Neutrophil (primary cell): ENCODE results near the gene C17orf113.

ENCODE experiments used
- H3K27ac ChIP-seq: fragments of 200-600 bp; sonication (generic); 2 replicates; pipeline ENCODE4 v1.5.1; 2016; ENCODE audit warnings: mild to moderate bottlenecking, moderate library complexity
- H3K27me3 ChIP-seq: fragments of 200-600 bp; sonication (generic); 2 replicates; pipeline ENCODE4 v1.6.0; 2016; ENCODE audit warnings: mild to moderate bottlenecking
- H3K36me3 ChIP-seq: fragments of 200-600 bp; sonication (generic); 2 replicates; pipeline ENCODE4 v1.5.1; 2017
- H3K4me1 ChIP-seq, 2 experiments: fragments of 200-600 bp in 1 of 2; sonication (generic) in 1 of 2; 1 replicate in 1 of 2; 2 replicates in 1 of 2; pipeline versions ENCODE4 v1.5.1 to v1.6.1; 2013 to 2016; ENCODE audit warnings: low read depth in 1 of 2, low read length in 1 of 2, mild to moderate bottlenecking in 1 of 2, moderate library complexity in 1 of 2; ENCODE audit not compliant: control insufficient read depth in 1 of 2, insufficient read depth in 1 of 2
- H3K4me3 ChIP-seq, 2 experiments: fragments of 200-600 bp in 1 of 2; sonication (generic) in 1 of 2; 1 replicate in 1 of 2; 2 replicates in 1 of 2; pipeline ENCODE4 v1.5.1; 2013 to 2016; ENCODE audit warnings: low read depth in 1 of 2, low read length in 1 of 2, mild to moderate bottlenecking in 1 of 2, moderate library complexity in 1 of 2
- H3K9me3 ChIP-seq: fragments of 200-600 bp; sonication (generic); 2 replicates; pipeline ENCODE4 v1.5.1; 2016
- TF ChIP-seq, protein P1 (sequence below): fragments of 200-600 bp; sonication (generic); IDR thresholded peaks from 2 replicates; pipeline ENCODE4 v1.5.1; 2016; ENCODE audit warnings: antibody characterized with exemption

C17orf113 gene

GRCh38 chr17:42000413-42001133 lies 49.8 kb downstream of the C17orf113 start:
- H3K9me3 ChIP-seq = no peaks in the 10 kb centered on the region
- TF ChIP-seq, protein P1, sequence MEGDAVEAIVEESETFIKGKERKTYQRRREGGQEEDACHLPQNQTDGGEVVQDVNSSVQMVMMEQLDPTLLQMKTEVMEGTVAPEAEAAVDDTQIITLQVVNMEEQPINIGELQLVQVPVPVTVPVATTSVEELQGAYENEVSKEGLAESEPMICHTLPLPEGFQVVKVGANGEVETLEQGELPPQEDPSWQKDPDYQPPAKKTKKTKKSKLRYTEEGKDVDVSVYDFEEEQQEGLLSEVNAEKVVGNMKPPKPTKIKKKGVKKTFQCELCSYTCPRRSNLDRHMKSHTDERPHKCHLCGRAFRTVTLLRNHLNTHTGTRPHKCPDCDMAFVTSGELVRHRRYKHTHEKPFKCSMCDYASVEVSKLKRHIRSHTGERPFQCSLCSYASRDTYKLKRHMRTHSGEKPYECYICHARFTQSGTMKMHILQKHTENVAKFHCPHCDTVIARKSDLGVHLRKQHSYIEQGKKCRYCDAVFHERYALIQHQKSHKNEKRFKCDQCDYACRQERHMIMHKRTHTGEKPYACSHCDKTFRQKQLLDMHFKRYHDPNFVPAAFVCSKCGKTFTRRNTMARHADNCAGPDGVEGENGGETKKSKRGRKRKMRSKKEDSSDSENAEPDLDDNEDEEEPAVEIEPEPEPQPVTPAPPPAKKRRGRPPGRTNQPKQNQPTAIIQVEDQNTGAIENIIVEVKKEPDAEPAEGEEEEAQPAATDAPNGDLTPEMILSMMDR = no peak
- peaks cover 53% of the 10 kb centered on the region for H3K36me3 ChIP-seq
- H3K4me1 ChIP-seq = peaks cover 29 to 37% of the 10 kb centered on the region in 2 experiments
- H3K27me3 ChIP-seq = no peaks in the 10 kb centered on the region
- H3K27ac ChIP-seq = peak overlapping the region; percentile 55
- H3K4me3 ChIP-seq = no peak overlapping the region

- Histone ChIP-seq H3K27me3 (no peaks in the 10 kb centered on the region), H3K36me3 (peaks cover 74% of the 10 kb centered on the region), H3K4me3 (no peak overlapping the region), H3K27ac (no peak overlapping the region), H3K9me3 (no peaks in the 10 kb centered on the region), H3K4me1 (peaks cover 29 to 32% of the 10 kb centered on the region in 2 experiments)
- TF ChIP-seq, protein P1 = no peak
These were observed 51.9 kb downstream of the C17orf113 start for GRCh38 chr17:41998497-41998896.

- no peak overlapping the region for H3K27ac ChIP-seq
These were observed 53.6 kb downstream of the C17orf113 start for GRCh38 chr17:41996855-41997164.

GRCh38 chr17:41992576-41992975 lies 57.8 kb downstream of the C17orf113 start:
- TF ChIP-seq, protein P1 = no peak
- Histone ChIP-seq H3K27me3 (no peaks in the 10 kb centered on the region), H3K4me1 (peaks cover 0 to 6% of the 10 kb centered on the region in 2 experiments), H3K9me3 (no peaks in the 10 kb centered on the region), H3K4me3 (no peak overlapping the region), H3K36me3 (peaks cover 100% of the 10 kb centered on the region), H3K27ac (no peak overlapping the region)

More at GRCh38 chr17:41996855-41997164, 53.6 kb downstream of the C17orf113 start:
- Histone ChIP-seq H3K4me1 (peaks cover 13 to 16% of the 10 kb centered on the region in 2 experiments), H3K36me3 (peaks cover 84% of the 10 kb centered on the region), H3K27me3 (no peaks in the 10 kb centered on the region), H3K4me3 (no peak overlapping the region), H3K9me3 (no peaks in the 10 kb centered on the region)
- TF ChIP-seq, protein P1 = no peak

GRCh38 chr17:41989702-41990419 lies 60.5 kb downstream of the C17orf113 start:
- Histone ChIP-seq H3K4me1 (peaks cover 0 to 9% of the 10 kb centered on the region in 2 experiments), H3K4me3 (no peak overlapping the region), H3K9me3 (no peaks in the 10 kb centered on the region), H3K27ac (no peak overlapping the region), H3K36me3 (peaks cover 99% of the 10 kb centered on the region), H3K27me3 (no peaks in the 10 kb centered on the region)
- TF ChIP-seq, protein P1 = no peak
